Ishikawa (cell line): ENCODE measurements around the gene EDN2.

Experiments used
- FOXM1 ChIP-seq: IDR thresholded peaks from 2 replicates; pipeline ENCODE4 v1.6.1; 2012; ENCODE audit warnings: low read depth, borderline replicate concordance
- MAX ChIP-seq: IDR thresholded peaks from 2 replicates; pipeline ENCODE4 v1.6.1; 2012
- RAD21 ChIP-seq: IDR thresholded peaks from 2 replicates; pipeline ENCODE4 v1.6.1; 2012; ENCODE audit warnings: low read depth
- REST ChIP-seq: IDR thresholded peaks from 2 replicates; pipeline ENCODE4 v1.6.1; 2012; ENCODE audit warnings: low read depth, mild to moderate bottlenecking

- TF ChIP-seq REST (no peak), FOXM1 (no peak), MAX (no peak), RAD21 (no peak)
These were observed 39.6 kb upstream of the EDN2 start for GRCh38 chr1:41523949-41524675.
